NCI-H1092 (cell line): ENCODE measurements around the gene EIF4G3.
"Not testable (repeated sequence)": the region's sequence is repeated elsewhere in the genome, so short reads cannot be mapped to it uniquely, and the experiment has no call there.

Experiments
- DNase-seq: peaks from one replicate; lab custom pipeline; 2025; lab: John Stamatoyannopoulos, UW

Gene EIF4G3

GRCh38 chr1:21067551-21068227 is 109.0 kb downstream of the EIF4G3 start:
- no peak for DNase-seq

- no peak for DNase-seq
Measured at GRCh38 chr1:21066356-21067012, 110.2 kb downstream of the EIF4G3 start.

GRCh38 chr1:21065851-21066250 is 110.8 kb downstream of the EIF4G3 start:
- no peak for DNase-seq

GRCh38 chr1:21064057-21064456 is 112.6 kb downstream of the EIF4G3 start:
- DNase-seq = no peak

GRCh38 chr1:21060523-21060922 is 116.2 kb downstream of the EIF4G3 start:
- DNase-seq = no peak

GRCh38 chr1:21059021-21059420 is 117.7 kb downstream of the EIF4G3 start:
- no peak for DNase-seq

GRCh38 chr1:21058035-21058793 is 118.5 kb downstream of the EIF4G3 start:
- no peak for DNase-seq

- DNase-seq = not testable (repeated sequence)
Measured at GRCh38 chr1:21053189-21053928, 123.3 kb downstream of the EIF4G3 start.

- DNase-seq = no peak
Measured at GRCh38 chr1:21052034-21052433, 124.7 kb downstream of the EIF4G3 start.

GRCh38 chr1:21051177-21051825 is 125.4 kb downstream of the EIF4G3 start:
- no peak for DNase-seq

- no peak for DNase-seq
Measured at GRCh38 chr1:21050031-21050430, 126.7 kb downstream of the EIF4G3 start.

GRCh38 chr1:21048462-21048861 is 128.2 kb downstream of the EIF4G3 start:
- no peak for DNase-seq

- DNase-seq = no peak
Measured at GRCh38 chr1:21046132-21046531, 130.6 kb downstream of the EIF4G3 start.

GRCh38 chr1:21045351-21045750 is 131.3 kb downstream of the EIF4G3 start:
- DNase-seq = no peak

- no peak for DNase-seq
Measured at GRCh38 chr1:21042929-21043605, 133.6 kb downstream of the EIF4G3 start.

- no peak for DNase-seq
Measured at GRCh38 chr1:21041541-21041940, 135.2 kb downstream of the EIF4G3 start.

GRCh38 chr1:21037091-21037490 is 139.6 kb downstream of the EIF4G3 start:
- no peak for DNase-seq

GRCh38 chr1:21035794-21036193 is 140.9 kb downstream of the EIF4G3 start:
- DNase-seq = no peak

- peak; percentile 42 for DNase-seq
Measured at GRCh38 chr1:21034725-21035628, 141.7 kb downstream of the EIF4G3 start.

- no peak for DNase-seq
Measured at GRCh38 chr1:21032741-21033140, 144.0 kb downstream of the EIF4G3 start.
